HCT116 (cell line): Measurements from ENCODE around the gene PTBP3. TPM values are rescaled to one million over a fixed set of nuclear protein-coding genes. Genes with fewer than 3 reads are reported as not detected.

Source experiments
- ATAC-seq: fragments of 200-7000 bp; cut with Tn5 transposase; 2 replicates; pipeline ENCODE4 v1.9.1; 2020; ENCODE audit warnings: mild to moderate bottlenecking, moderate library complexity
- BruUV-seq: library from RNA; stranded (reverse); fragments of 400-500 nt; replicated peaks from 2 replicates; lab custom pipeline; 2021; lab: Mats Ljungman, UMichigan
- CTCF ChIA-PET: fragments of 300-600 bp; sonication (Branson Sonifier 250); formaldehyde crosslinking; loops from one replicate; lab custom pipeline; 2021; ENCODE audit warnings: antibody characterized with exemption; lab: Charles Lee
- POLR2A ChIA-PET: fragments of 300-600, 350-600 bp; sonication (Branson Sonifier 250); formaldehyde crosslinking; loops from one replicate; lab custom pipeline; 2021; ENCODE audit warnings: antibody characterized with exemption; lab: Charles Lee
- RAD21 ChIA-PET, 2 experiments: fragments of 300-600 bp; sonication (Branson Sonifier 250); formaldehyde crosslinking; loops; one replicate each; lab custom pipeline; 2023; ENCODE audit warnings: low total read pairs in 2 of 2; ENCODE audit not compliant: uncharacterized antibody in 2 of 2, unreplicated experiment in 2 of 2, low non-redundant PET in 1 of 2; lab: Charles Lee
- DNase-seq: peaks from one replicate; pipeline ENCODE4 v3.0.0-alpha.2; 2010; ENCODE audit warnings: low read depth, low spot score
- H2AFZ ChIP-seq: fragments of 200-600 bp; shearing (Covaris generic), sonication (generic); 2 replicates; pipeline ENCODE4 v1.6.1; 2017; ENCODE audit warnings: low read depth, mixed run types, mixed read lengths, antibody characterized with exemption, low read length; ENCODE audit not compliant: poor library complexity, severe bottlenecking
- H3K27ac ChIP-seq: 2 replicates; pipeline ENCODE4 v1.5.1; 2012; ENCODE audit warnings: low read depth, low read length
- H3K27me3 ChIP-seq: fragments of 200-600 bp; sonication (generic); 2 replicates; pipeline ENCODE4 v1.6.1; 2016; ENCODE audit warnings: mixed run types, low read length, mixed read lengths; ENCODE audit not compliant: insufficient read depth
- H3K36me3 ChIP-seq, 2 experiments: fragments of 200-500 bp in 1 of 2; fragments of 200-600 bp in 1 of 2; sonication (Bioruptor generic) in 1 of 2; sonication (generic) in 1 of 2; 2 replicates each; pipeline versions ENCODE4 v1.5.1 to v1.6.1; 2014 to 2016; ENCODE audit warnings: low read length in 2 of 2, inconsistent platforms in 1 of 2, mixed read lengths in 1 of 2, mixed run types in 1 of 2; ENCODE audit not compliant: insufficient read depth in 2 of 2, control insufficient read depth in 1 of 2
- H3K4me1 ChIP-seq, 2 experiments: fragments of 200-600 bp in 1 of 2; sonication (generic) in 1 of 2; 2 replicates each; pipeline versions ENCODE4 v1.5.1 to v1.6.1; 2012 to 2017; ENCODE audit warnings: low read length in 2 of 2, inconsistent platforms in 1 of 2, mild to moderate bottlenecking in 1 of 2, mixed read lengths in 1 of 2, mixed run types in 1 of 2, moderate library complexity in 1 of 2; ENCODE audit not compliant: insufficient read depth in 2 of 2, control insufficient read depth in 1 of 2
- H3K4me2 ChIP-seq: fragments of 200-600 bp; sonication (generic); 2 replicates; pipeline ENCODE4 v1.6.1; 2017; ENCODE audit warnings: mixed run types, low read length, mixed read lengths
- H3K4me3 ChIP-seq, 2 experiments: fragments of 200-600 bp in 1 of 2; sonication (generic) in 1 of 2; replicated peaks in 1 of 2; 2 replicates each; pipeline ENCODE4 v1.5.1; 2011 to 2016; ENCODE audit warnings: low read length in 2 of 2, control low read depth in 1 of 2, low read depth in 1 of 2, mild to moderate bottlenecking in 1 of 2, mixed read lengths in 1 of 2, mixed run types in 1 of 2
- H3K79me2 ChIP-seq: fragments of 200-600 bp; sonication (generic); 2 replicates; pipeline ENCODE4 v1.6.1; 2017; ENCODE audit warnings: mild to moderate bottlenecking, mixed run types, low read length, moderate library complexity, mixed read lengths; ENCODE audit not compliant: insufficient read depth
- H3K9ac ChIP-seq: fragments of 200-600 bp; sonication (generic); 2 replicates; pipeline ENCODE4 v1.6.1; 2016; ENCODE audit warnings: low read length, mixed read lengths
- H3K9me2 ChIP-seq: fragments of 200-600 bp; sonication (generic), shearing (Covaris generic); 2 replicates; pipeline ENCODE4 v1.6.1; 2017; ENCODE audit warnings: mixed run types, mild to moderate bottlenecking, moderate library complexity; ENCODE audit not compliant: insufficient read depth
- H3K9me3 ChIP-seq, 2 experiments: fragments of 200-500 bp in 1 of 2; fragments of 200-600 bp in 1 of 2; sonication (Bioruptor generic) in 1 of 2; sonication (generic) in 1 of 2; 2 replicates each; pipeline ENCODE4 v1.6.1; 2014 to 2017; ENCODE audit warnings: low read length in 2 of 2, mixed read lengths in 2 of 2, inconsistent platforms in 1 of 2, low read depth in 1 of 2, mild to moderate bottlenecking in 1 of 2, mixed run types in 1 of 2, moderate library complexity in 1 of 2; ENCODE audit not compliant: control insufficient read depth in 1 of 2, insufficient read depth in 1 of 2
- H4K20me1 ChIP-seq: fragments of 200-600 bp; sonication (generic), shearing (Covaris generic); 2 replicates; pipeline ENCODE4 v1.6.1; 2017; ENCODE audit warnings: mixed run types, mild to moderate bottlenecking, moderate library complexity; ENCODE audit not compliant: insufficient read depth
- ATF3 ChIP-seq: IDR thresholded peaks from 2 replicates; pipeline ENCODE4 v1.6.1; 2012
- CBX3 ChIP-seq: IDR thresholded peaks from 2 replicates; pipeline ENCODE4 v1.6.1; 2012; ENCODE audit warnings: low read depth
- CEBPB ChIP-seq: IDR thresholded peaks from 2 replicates; pipeline ENCODE4 v1.6.1; 2012; ENCODE audit warnings: low read depth
- CTCF ChIP-seq, 3 experiments: fragments of 200-600 bp in 1 of 3; sonication (generic) in 1 of 3; IDR thresholded peaks in 2 of 3; conservative IDR thresholded peaks in 1 of 3; 2 replicates each; pipeline ENCODE4 v1.5.1; 2012 to 2017; ENCODE audit warnings: low read depth in 2 of 3, low read length in 2 of 3, antibody characterized with exemption in 1 of 3, borderline replicate concordance in 1 of 3, control low read depth in 1 of 3, mild to moderate bottlenecking in 1 of 3, mixed read lengths in 1 of 3, mixed run types in 1 of 3, moderate library complexity in 1 of 3; ENCODE audit not compliant: insufficient read depth in 1 of 3
- ELF1 ChIP-seq: IDR thresholded peaks from 2 replicates; pipeline ENCODE4 v1.6.1; 2012; ENCODE audit warnings: low read depth, borderline replicate concordance
- FOSL1 ChIP-seq: IDR thresholded peaks from 2 replicates; pipeline ENCODE4 v1.6.1; 2012; ENCODE audit warnings: low read depth
- JUND ChIP-seq: IDR thresholded peaks from 2 replicates; pipeline ENCODE4 v1.6.1; 2012
- POLR2A ChIP-seq: IDR thresholded peaks from 2 replicates; pipeline ENCODE4 v1.7.0; 2011; ENCODE audit warnings: borderline replicate concordance; ENCODE audit not compliant: insufficient read depth, insufficient read length; ENCODE audit errors: extremely low read depth
- POLR2AphosphoS5 ChIP-seq: IDR thresholded peaks from 2 replicates; pipeline ENCODE4 v1.6.1; 2011; ENCODE audit warnings: mild to moderate bottlenecking, low read depth, low read length, moderate library complexity
- RAD21 ChIP-seq: IDR thresholded peaks from 2 replicates; pipeline ENCODE4 v1.6.1; 2012; ENCODE audit warnings: low read depth, mild to moderate bottlenecking
- SIN3A ChIP-seq: IDR thresholded peaks from 2 replicates; pipeline ENCODE4 v1.6.1; 2012; ENCODE audit warnings: low read depth
- SP1 ChIP-seq: IDR thresholded peaks from 2 replicates; pipeline ENCODE4 v1.6.1; 2012; ENCODE audit warnings: low read depth
- SRF ChIP-seq: IDR thresholded peaks from 2 replicates; pipeline ENCODE4 v1.6.1; 2012; ENCODE audit warnings: low read depth
- TCF7L2 ChIP-seq: IDR thresholded peaks from 2 replicates; pipeline ENCODE4 v1.7.0; 2011; ENCODE audit warnings: borderline replicate concordance, inconsistent platforms; ENCODE audit not compliant: insufficient read depth, insufficient read length; ENCODE audit errors: extremely low read depth
- ZBTB33 ChIP-seq: IDR thresholded peaks from 2 replicates; pipeline ENCODE4 v1.6.1; 2011; ENCODE audit warnings: mild to moderate bottlenecking, low read length, moderate library complexity; ENCODE audit not compliant: insufficient replicate concordance; ENCODE audit errors: extremely low read depth
- ZFX ChIP-seq: fragments of 450-650 bp; IDR thresholded peaks from 2 replicates; pipeline ENCODE4 v1.6.1; 2017
- ZNF274 ChIP-seq: fragments of 200-500 bp; sonication (Bioruptor generic); IDR thresholded peaks from 2 replicates; pipeline ENCODE4 v1.6.1; 2014; ENCODE audit warnings: mild to moderate bottlenecking, low read depth, low read length, inconsistent platforms
- intact Hi-C: fragments of 100-400 bp; cut with micrococcal nuclease; formaldehyde crosslinking; loops from 2 replicates; pipeline ENCODE4 v1.10.0; 2022
- total RNA-seq: library from RNA; stranded (reverse); gene quantifications from one replicate; pipeline ENCODE4 v1.2.1, GENCODE V29; 2021; ENCODE audit not compliant: unreplicated experiment

The PTBP3 gene
- total RNA-seq, 1 experiment from 2014 or later = 102 TPM

- ChIA-PET RAD21 (no interaction called here), CTCF (no interaction called here), POLR2A (no interaction called here)
- intact Hi-C loops = no loop called here
- ATAC-seq = no peak
- no peaks in the 10 kb centered on the region for H3K9me2 ChIP-seq
- H3K79me2 ChIP-seq = peaks cover 63% of the 10 kb centered on the region
- H3K27ac ChIP-seq = no peak overlapping the region
- no peaks in the 10 kb centered on the region for H3K27me3 ChIP-seq
- no peaks in the 10 kb centered on the region for H3K9me3 ChIP-seq
- DNase-seq = no peak
- no peak overlapping the region for H3K4me2 ChIP-seq
- H3K4me3 ChIP-seq = no peak overlapping the region
- BruUV-seq = TSS peak; percentile 24
- H3K4me1 ChIP-seq = peaks cover 7 to 12% of the 10 kb centered on the region in 2 experiments; a peak in 3 of 4 replicates
- H3K9ac ChIP-seq = no peak overlapping the region
- TF ChIP-seq TCF7L2 (no peak), POLR2AphosphoS5 (no peak), ELF1 (no peak), JUND (no peak), ATF3 (no peak), SP1 (no peak), RAD21 (no peak), ZFX (no peak), ZNF274 (no peak), CTCF (IDR thresholded peaks at IDR 0.05 in 2 of 3, conservative IDR thresholded peaks at IDR 0.05 in 1 of 3; ENCODE audit: borderline replicate concordance in 1 of 3, insufficient read depth in 1 of 3, low read depth in 2 of 3, low read length in 2 of 3) (no peak), CEBPB (no peak), FOSL1 (no peak), SRF (no peak), ZBTB33 (no peak), CBX3 (no peak), POLR2A (no peak), SIN3A (no peak)
- no peak overlapping the region for H2AFZ ChIP-seq
- no peaks in the 10 kb centered on the region for H4K20me1 ChIP-seq
- no peaks in the 10 kb centered on the region; a peak in 1 of 4 replicates for H3K36me3 ChIP-seq
These were observed 49.3 kb upstream of the PTBP3 start for GRCh38 chr9:112382501-112383364.
